ENCODE measurements around the gene GSE1. TPM values are rescaled to one million over a fixed set of nuclear protein-coding genes. Genes with fewer than 3 reads are reported as not detected.

GSE1 gene
- total RNA-seq, 1 experiment from 2014 or later = 97.5 TPM

GRCh38 chr16:85592700-85593493, 20.2 kb upstream of the GSE1 start:
- CTCF ChIA-PET = interaction anchor here (0.7 kb wide), 1 partner anchor 10 kb away, joined by 3 read pairs; no protein-coding TSS in a partner anchor
- peak; percentile 54 for ATAC-seq

More at GRCh38 chr16:85592700-85593493, 20.2 kb upstream of the GSE1 start:
- no peak overlapping the region for H3K27ac ChIP-seq (ENCODE audit: low read length)
- H3K27me3 ChIP-seq (ENCODE audit: control insufficient read depth, insufficient read depth, low read length) = no peaks in the 10 kb centered on the region
- DNase-seq (ENCODE audit: low read depth, low spot score) = no peak
- no peaks in the 10 kb centered on the region for H3K9me3 ChIP-seq (ENCODE audit: control insufficient read depth, insufficient read depth, low read depth, low read length)
- H3K4me3 ChIP-seq (ENCODE audit: low read depth in 2 of 2, low read length in 2 of 2) = no peak overlapping the region
- intact Hi-C loops (cut with micrococcal nuclease; ENCODE audit: unreplicated experiment) = no loop called here
- no peaks in the 10 kb centered on the region for H3K36me3 ChIP-seq (ENCODE audit: control insufficient read depth, insufficient read depth, low read length)
- TF ChIP-seq CTCF (IDR thresholded peaks at IDR 0.05) (no peak), SIN3A (IDR thresholded peaks at IDR 0.05; ENCODE audit: borderline replicate concordance, insufficient read depth, low read depth, low read length) (no peak), POLR2AphosphoS5 (IDR thresholded peaks at IDR 0.05; ENCODE audit: low read depth, low read length) (no peak), TCF7L2 (IDR thresholded peaks at IDR 0.05; ENCODE audit: low read depth, low read length) (no peak), REST (IDR thresholded peaks at IDR 0.05; ENCODE audit: insufficient read depth in 1 of 2, low read depth in 2 of 2, low read length in 1 of 2) (no peak)
- peaks cover 15% of the 10 kb centered on the region for H3K4me1 ChIP-seq (ENCODE audit: control insufficient read depth, insufficient read depth, low read length)
- in situ Hi-C loops (cut with HindIII; ENCODE audit: low pct_unique_long_range_greater_than_20kb, low sequenced_read_pairs) = no loop called here
- POLR2A ChIA-PET = no interaction called here
- BruUV-seq (replicated peaks) = no TSS peak
